HCT116 (cell line): Measurements from ENCODE around the gene OSBPL8. TPM values are rescaled to one million over a fixed set of nuclear protein-coding genes. Genes with fewer than 3 reads are reported as not detected.

ENCODE experiments used
- ATAC-seq: fragments of 200-7000 bp; cut with Tn5 transposase; 2 replicates; pipeline ENCODE4 v1.9.1; 2020; ENCODE audit warnings: mild to moderate bottlenecking, moderate library complexity
- BruUV-seq: library from RNA; stranded (reverse); fragments of 400-500 nt; replicated peaks from 2 replicates; lab custom pipeline; 2021; lab: Mats Ljungman, UMichigan
- CTCF ChIA-PET: fragments of 300-600 bp; sonication (Branson Sonifier 250); formaldehyde crosslinking; loops from one replicate; lab custom pipeline; 2021; ENCODE audit warnings: antibody characterized with exemption; lab: Charles Lee
- POLR2A ChIA-PET: fragments of 300-600, 350-600 bp; sonication (Branson Sonifier 250); formaldehyde crosslinking; loops from one replicate; lab custom pipeline; 2021; ENCODE audit warnings: antibody characterized with exemption; lab: Charles Lee
- RAD21 ChIA-PET, 2 experiments: fragments of 300-600 bp; sonication (Branson Sonifier 250); formaldehyde crosslinking; loops; one replicate each; lab custom pipeline; 2023; ENCODE audit warnings: low total read pairs in 2 of 2; ENCODE audit not compliant: uncharacterized antibody in 2 of 2, unreplicated experiment in 2 of 2, low non-redundant PET in 1 of 2; lab: Charles Lee
- DNase-seq: peaks from one replicate; pipeline ENCODE4 v3.0.0-alpha.2; 2010; ENCODE audit warnings: low read depth, low spot score
- H2AFZ ChIP-seq: fragments of 200-600 bp; shearing (Covaris generic), sonication (generic); 2 replicates; pipeline ENCODE4 v1.6.1; 2017; ENCODE audit warnings: low read depth, mixed run types, mixed read lengths, antibody characterized with exemption, low read length; ENCODE audit not compliant: poor library complexity, severe bottlenecking
- H3K27ac ChIP-seq: 2 replicates; pipeline ENCODE4 v1.5.1; 2012; ENCODE audit warnings: low read depth, low read length
- H3K27me3 ChIP-seq: fragments of 200-600 bp; sonication (generic); 2 replicates; pipeline ENCODE4 v1.6.1; 2016; ENCODE audit warnings: mixed run types, low read length, mixed read lengths; ENCODE audit not compliant: insufficient read depth
- H3K36me3 ChIP-seq, 2 experiments: fragments of 200-500 bp in 1 of 2; fragments of 200-600 bp in 1 of 2; sonication (Bioruptor generic) in 1 of 2; sonication (generic) in 1 of 2; 2 replicates each; pipeline versions ENCODE4 v1.5.1 to v1.6.1; 2014 to 2016; ENCODE audit warnings: low read length in 2 of 2, inconsistent platforms in 1 of 2, mixed read lengths in 1 of 2, mixed run types in 1 of 2; ENCODE audit not compliant: insufficient read depth in 2 of 2, control insufficient read depth in 1 of 2
- H3K4me1 ChIP-seq, 2 experiments: fragments of 200-600 bp in 1 of 2; sonication (generic) in 1 of 2; 2 replicates each; pipeline versions ENCODE4 v1.5.1 to v1.6.1; 2012 to 2017; ENCODE audit warnings: low read length in 2 of 2, inconsistent platforms in 1 of 2, mild to moderate bottlenecking in 1 of 2, mixed read lengths in 1 of 2, mixed run types in 1 of 2, moderate library complexity in 1 of 2; ENCODE audit not compliant: insufficient read depth in 2 of 2, control insufficient read depth in 1 of 2
- H3K4me2 ChIP-seq: fragments of 200-600 bp; sonication (generic); 2 replicates; pipeline ENCODE4 v1.6.1; 2017; ENCODE audit warnings: mixed run types, low read length, mixed read lengths
- H3K4me3 ChIP-seq, 2 experiments: fragments of 200-600 bp in 1 of 2; sonication (generic) in 1 of 2; replicated peaks in 1 of 2; 2 replicates each; pipeline ENCODE4 v1.5.1; 2011 to 2016; ENCODE audit warnings: low read length in 2 of 2, control low read depth in 1 of 2, low read depth in 1 of 2, mild to moderate bottlenecking in 1 of 2, mixed read lengths in 1 of 2, mixed run types in 1 of 2
- H3K79me2 ChIP-seq: fragments of 200-600 bp; sonication (generic); 2 replicates; pipeline ENCODE4 v1.6.1; 2017; ENCODE audit warnings: mild to moderate bottlenecking, mixed run types, low read length, moderate library complexity, mixed read lengths; ENCODE audit not compliant: insufficient read depth
- H3K9ac ChIP-seq: fragments of 200-600 bp; sonication (generic); 2 replicates; pipeline ENCODE4 v1.6.1; 2016; ENCODE audit warnings: low read length, mixed read lengths
- H3K9me2 ChIP-seq: fragments of 200-600 bp; sonication (generic), shearing (Covaris generic); 2 replicates; pipeline ENCODE4 v1.6.1; 2017; ENCODE audit warnings: mixed run types, mild to moderate bottlenecking, moderate library complexity; ENCODE audit not compliant: insufficient read depth
- H3K9me3 ChIP-seq, 2 experiments: fragments of 200-500 bp in 1 of 2; fragments of 200-600 bp in 1 of 2; sonication (Bioruptor generic) in 1 of 2; sonication (generic) in 1 of 2; 2 replicates each; pipeline ENCODE4 v1.6.1; 2014 to 2017; ENCODE audit warnings: low read length in 2 of 2, mixed read lengths in 2 of 2, inconsistent platforms in 1 of 2, low read depth in 1 of 2, mild to moderate bottlenecking in 1 of 2, mixed run types in 1 of 2, moderate library complexity in 1 of 2; ENCODE audit not compliant: control insufficient read depth in 1 of 2, insufficient read depth in 1 of 2
- H4K20me1 ChIP-seq: fragments of 200-600 bp; sonication (generic), shearing (Covaris generic); 2 replicates; pipeline ENCODE4 v1.6.1; 2017; ENCODE audit warnings: mixed run types, mild to moderate bottlenecking, moderate library complexity; ENCODE audit not compliant: insufficient read depth
- ATF3 ChIP-seq: IDR thresholded peaks from 2 replicates; pipeline ENCODE4 v1.6.1; 2012
- CBX3 ChIP-seq: IDR thresholded peaks from 2 replicates; pipeline ENCODE4 v1.6.1; 2012; ENCODE audit warnings: low read depth
- CTCF ChIP-seq, 3 experiments: fragments of 200-600 bp in 1 of 3; sonication (generic) in 1 of 3; IDR thresholded peaks in 2 of 3; conservative IDR thresholded peaks in 1 of 3; 2 replicates each; pipeline ENCODE4 v1.5.1; 2012 to 2017; ENCODE audit warnings: low read depth in 2 of 3, low read length in 2 of 3, antibody characterized with exemption in 1 of 3, borderline replicate concordance in 1 of 3, control low read depth in 1 of 3, mild to moderate bottlenecking in 1 of 3, mixed read lengths in 1 of 3, mixed run types in 1 of 3, moderate library complexity in 1 of 3; ENCODE audit not compliant: insufficient read depth in 1 of 3
- ELF1 ChIP-seq: IDR thresholded peaks from 2 replicates; pipeline ENCODE4 v1.6.1; 2012; ENCODE audit warnings: low read depth, borderline replicate concordance
- FOSL1 ChIP-seq: IDR thresholded peaks from 2 replicates; pipeline ENCODE4 v1.6.1; 2012; ENCODE audit warnings: low read depth
- POLR2A ChIP-seq: IDR thresholded peaks from 2 replicates; pipeline ENCODE4 v1.7.0; 2011; ENCODE audit warnings: borderline replicate concordance; ENCODE audit not compliant: insufficient read depth, insufficient read length; ENCODE audit errors: extremely low read depth
- POLR2AphosphoS5 ChIP-seq: IDR thresholded peaks from 2 replicates; pipeline ENCODE4 v1.6.1; 2011; ENCODE audit warnings: mild to moderate bottlenecking, low read depth, low read length, moderate library complexity
- RAD21 ChIP-seq: IDR thresholded peaks from 2 replicates; pipeline ENCODE4 v1.6.1; 2012; ENCODE audit warnings: low read depth, mild to moderate bottlenecking
- REST ChIP-seq: IDR thresholded peaks from 2 replicates; pipeline ENCODE4 v1.6.1; 2012; ENCODE audit warnings: low read depth
- SIN3A ChIP-seq: IDR thresholded peaks from 2 replicates; pipeline ENCODE4 v1.6.1; 2012; ENCODE audit warnings: low read depth
- SRF ChIP-seq: IDR thresholded peaks from 2 replicates; pipeline ENCODE4 v1.6.1; 2012; ENCODE audit warnings: low read depth
- TCF7L2 ChIP-seq: IDR thresholded peaks from 2 replicates; pipeline ENCODE4 v1.7.0; 2011; ENCODE audit warnings: borderline replicate concordance, inconsistent platforms; ENCODE audit not compliant: insufficient read depth, insufficient read length; ENCODE audit errors: extremely low read depth
- YY1 ChIP-seq: IDR thresholded peaks from 2 replicates; pipeline ENCODE4 v1.6.1; 2011; ENCODE audit warnings: low read length, low read depth, moderate library complexity, mild to moderate bottlenecking; ENCODE audit not compliant: insufficient replicate concordance; ENCODE audit errors: extremely low read depth
- ZFX ChIP-seq: fragments of 450-650 bp; IDR thresholded peaks from 2 replicates; pipeline ENCODE4 v1.6.1; 2017
- ZNF274 ChIP-seq: fragments of 200-500 bp; sonication (Bioruptor generic); IDR thresholded peaks from 2 replicates; pipeline ENCODE4 v1.6.1; 2014; ENCODE audit warnings: mild to moderate bottlenecking, low read depth, low read length, inconsistent platforms
- intact Hi-C: fragments of 100-400 bp; cut with micrococcal nuclease; formaldehyde crosslinking; loops from 2 replicates; pipeline ENCODE4 v1.10.0; 2022
- total RNA-seq: library from RNA; stranded (reverse); gene quantifications from one replicate; pipeline ENCODE4 v1.2.1, GENCODE V29; 2021; ENCODE audit not compliant: unreplicated experiment

The OSBPL8 gene
- total RNA-seq, 1 experiment from 2014 or later = 115 TPM

GRCh38 chr12:76595056-76595455, 35.5 kb upstream of the OSBPL8 start:
- Histone ChIP-seq H3K36me3 (no peaks in the 10 kb centered on the region), H4K20me1 (no peaks in the 10 kb centered on the region), H3K4me2 (no peak overlapping the region), H3K9ac (no peak overlapping the region), H2AFZ (no peak overlapping the region), H3K4me3 (no peak overlapping the region), H3K4me1 (no peaks in the 10 kb centered on the region), H3K27ac (no peak overlapping the region), H3K27me3 (no peaks in the 10 kb centered on the region), H3K79me2 (no peaks in the 10 kb centered on the region), H3K9me2 (no peaks in the 10 kb centered on the region), H3K9me3 (no peaks in the 10 kb centered on the region)
- RAD21 ChIA-PET = no interaction called here
- ATAC-seq = no peak
- CTCF ChIA-PET = no interaction called here
- no TSS peak for BruUV-seq
- POLR2A ChIA-PET = no interaction called here
- intact Hi-C loops = no loop called here
- DNase-seq = no peak
- TF ChIP-seq SIN3A (no peak), YY1 (no peak), RAD21 (no peak), FOSL1 (no peak), ZFX (no peak), CBX3 (no peak), ZNF274 (no peak), CTCF (IDR thresholded peaks at IDR 0.05 in 2 of 3, conservative IDR thresholded peaks at IDR 0.05 in 1 of 3; ENCODE audit: borderline replicate concordance in 1 of 3, insufficient read depth in 1 of 3, low read depth in 2 of 3, low read length in 2 of 3) (no peak), ATF3 (no peak), POLR2A (no peak), TCF7L2 (no peak), ELF1 (no peak), REST (no peak), POLR2AphosphoS5 (no peak), SRF (no peak)
- TF ChIP-seq, all 23 proteins: peak for 0
